GM23338 (cell line): ENCODE results near the gene STAMBPL1. TPM values are rescaled to one million over a fixed set of nuclear protein-coding genes. Genes with fewer than 3 reads are reported as not detected.

Experiments
- ATAC-seq: fragments of 200-7000 bp; cut with Tn5 transposase; 3 replicates; pipeline ENCODE4 v1.9.1; 2020
- DNase-seq: peaks from one replicate; pipeline ENCODE4 v3.0.0-alpha.2; 2015; ENCODE audit warnings: low spot score
- H2AFZ ChIP-seq: fragments of 200-600 bp; sonication (generic); 2 replicates; pipeline ENCODE4 v1.8.0; 2016; ENCODE audit warnings: antibody characterized with exemption, mild to moderate bottlenecking, moderate library complexity
- H3F3A ChIP-seq: fragments of 200-600 bp; sonication (generic); replicated peaks from 2 replicates; pipeline ENCODE4 v1.8.0; 2017; ENCODE audit warnings: antibody characterized with exemption, mixed run types, low read depth
- H3K27ac ChIP-seq: fragments of 200-600 bp; sonication (generic); 2 replicates; pipeline ENCODE4 v1.6.1; 2016; ENCODE audit warnings: low read depth
- H3K27me3 ChIP-seq: fragments of 200-600 bp; sonication (generic); 2 replicates; pipeline ENCODE4 v1.8.0; 2016; ENCODE audit warnings: mild to moderate bottlenecking, mixed run types, moderate library complexity; ENCODE audit not compliant: insufficient read depth
- H3K36me3 ChIP-seq: fragments of 200-600 bp; sonication (generic); 2 replicates; pipeline ENCODE4 v1.8.0; 2016; ENCODE audit warnings: mild to moderate bottlenecking; ENCODE audit not compliant: insufficient read depth
- H3K4me1 ChIP-seq: fragments of 200-600 bp; sonication (generic); 2 replicates; pipeline ENCODE4 v1.8.0; 2016; ENCODE audit warnings: mild to moderate bottlenecking, moderate library complexity; ENCODE audit not compliant: insufficient read depth
- H3K4me2 ChIP-seq: fragments of 200-600 bp; sonication (generic); 2 replicates; pipeline ENCODE4 v1.7.1; 2017; ENCODE audit warnings: mixed run types
- H3K4me3 ChIP-seq: fragments of 200-600 bp; sonication (generic); 2 replicates; pipeline ENCODE4 v1.6.1; 2016; ENCODE audit warnings: mixed run types
- H3K79me2 ChIP-seq: fragments of 200-600 bp; sonication (generic); replicated peaks from 2 replicates; pipeline ENCODE4 v1.8.0; 2017; ENCODE audit warnings: mild to moderate bottlenecking; ENCODE audit not compliant: insufficient read depth
- H3K9me2 ChIP-seq: fragments of 200-600 bp; sonication (generic); 2 replicates; pipeline ENCODE4 v1.8.0; 2017; ENCODE audit not compliant: insufficient read depth
- H4K20me1 ChIP-seq: fragments of 200-600 bp; sonication (generic); replicated peaks from 2 replicates; pipeline ENCODE4 v1.8.0; 2017; ENCODE audit warnings: mild to moderate bottlenecking; ENCODE audit not compliant: insufficient read depth
- H3K27ac Mint-ChIP-seq: 2 replicates; pipeline ENCODE4 v1.8.0; 2020; ENCODE audit warnings: inconsistent platforms, mild to moderate bottlenecking, moderate library complexity, mixed read lengths
- H3K27me3 Mint-ChIP-seq: 3 replicates; pipeline ENCODE4 v1.8.0; 2022; ENCODE audit warnings: low read depth, mild to moderate bottlenecking, moderate library complexity, mixed read lengths, inconsistent platforms; ENCODE audit not compliant: insufficient read depth, poor library complexity
- H3K36me3 Mint-ChIP-seq: 3 replicates; pipeline ENCODE4 v1.8.0; 2021; ENCODE audit warnings: low read depth, mild to moderate bottlenecking, inconsistent platforms, moderate library complexity, mixed read lengths
- H3K4me1 Mint-ChIP-seq: 3 replicates; pipeline ENCODE4 v1.8.0; 2020; ENCODE audit warnings: mild to moderate bottlenecking, inconsistent platforms, mixed read lengths
- H3K4me3 Mint-ChIP-seq: 3 replicates; pipeline ENCODE4 v1.8.0; 2021; ENCODE audit warnings: moderate library complexity, mild to moderate bottlenecking, inconsistent platforms, mixed read lengths
- H3K9me3 Mint-ChIP-seq: 3 replicates; pipeline ENCODE4 v1.8.0; 2020; ENCODE audit warnings: moderate library complexity, mild to moderate bottlenecking, inconsistent platforms, mixed read lengths
- CREB1 ChIP-seq: fragments of 250-450 bp; sonication (Bioruptor Pico); IDR thresholded peaks from 2 replicates; pipeline ENCODE4 v1.5.0; 2020; ENCODE audit warnings: low read depth, mild to moderate bottlenecking, moderate library complexity
- CTCF ChIP-seq, 2 experiments: fragments of 200-600 bp in 1 of 2; sonication (generic) in 1 of 2; conservative IDR thresholded peaks; 2 replicates each; pipeline versions ENCODE4 v1.5.1 to v1.6.1; 2016 to 2017; ENCODE audit warnings: antibody characterized with exemption in 2 of 2, low read depth in 2 of 2, mild to moderate bottlenecking in 2 of 2, moderate library complexity in 1 of 2
- ETS1 ChIP-seq: IDR thresholded peaks from 2 replicates; pipeline ENCODE4 v1.6.1; 2016; ENCODE audit warnings: antibody characterized with exemption
- EZH2 ChIP-seq: fragments of 200-600 bp; sonication (generic); IDR thresholded peaks from one replicate; pipeline ENCODE4 v1.8.0; 2017; ENCODE audit warnings: antibody characterized with exemption, mild to moderate bottlenecking, low read depth; ENCODE audit not compliant: unreplicated experiment
- EZH2phosphoT487 ChIP-seq: fragments of 200-600 bp; sonication (generic); IDR thresholded peaks from one replicate; pipeline ENCODE4 v1.8.1; 2018; ENCODE audit warnings: antibody characterized with exemption; ENCODE audit not compliant: unreplicated experiment
- JUNB ChIP-seq: IDR thresholded peaks from one replicate; pipeline ENCODE4 v1.6.1; 2016; ENCODE audit warnings: antibody characterized with exemption; ENCODE audit not compliant: unreplicated experiment
- NANOG ChIP-seq: IDR thresholded peaks from 2 replicates; pipeline ENCODE4 v1.6.1; 2016; ENCODE audit warnings: antibody characterized with exemption, borderline replicate concordance
- POLR2AphosphoS5 ChIP-seq: IDR thresholded peaks from 2 replicates; pipeline ENCODE4 v1.6.1; 2016; ENCODE audit warnings: antibody characterized with exemption, low read depth
- REST ChIP-seq: IDR thresholded peaks from one replicate; pipeline ENCODE4 v1.6.1; 2018; ENCODE audit warnings: antibody characterized with exemption; ENCODE audit not compliant: unreplicated experiment
- STAT1 ChIP-seq: IDR thresholded peaks from one replicate; pipeline ENCODE4 v1.6.1; 2016; ENCODE audit warnings: antibody characterized with exemption; ENCODE audit not compliant: unreplicated experiment
- ZNF114 ChIP-seq: fragments of 250-450 bp; sonication (Bioruptor Pico); IDR thresholded peaks from 2 replicates; pipeline ENCODE4 v1.5.0; 2020; ENCODE audit warnings: mild to moderate bottlenecking, moderate library complexity
- ZNF331 ChIP-seq: fragments of 250-450 bp; sonication (Bioruptor Pico); IDR thresholded peaks from 2 replicates; pipeline ENCODE4 v1.5.0; 2020; ENCODE audit warnings: low read depth, mild to moderate bottlenecking, moderate library complexity
- polyA plus RNA-seq: library from polyadenylated mRNA; unstranded; fragments of >200 nt; fragmentation: Nextera tagmentation; extraction: Ambion mirVana; gene quantifications from 2 replicates; pipeline ENCODE4 v1.2.1, GENCODE V29; 2016
- total RNA-seq: library from RNA; depleted of rRNA; stranded (reverse); fragments of >200 nt; shearing (Covaris generic); gene quantifications from 2 replicates; pipeline ENCODE4 v1.2.3, GENCODE V29; 2014

STAMBPL1 gene
- total and polyA plus RNA-seq, 2 experiments from 2014 or later: 2.5 to 11.5 TPM

- Histone ChIP-seq H3K79me2 (no peaks in the 10 kb centered on the region), H3K4me3 (no peak overlapping the region), H4K20me1 (no peaks in the 10 kb centered on the region), H3K27ac (no peak overlapping the region), H3K4me1 (peaks cover 7% of the 10 kb centered on the region), H3K4me2 (no peak overlapping the region), H3K9me2 (no peaks in the 10 kb centered on the region), H3F3A (no peaks in the 10 kb centered on the region), H2AFZ (no peak overlapping the region), H3K27me3 (no peaks in the 10 kb centered on the region), H3K36me3 (no peaks in the 10 kb centered on the region)
- no peak for TF ChIP-seq EZH2
- TF ChIP-seq JUNB: no peak
- no peak for TF ChIP-seq ZNF331 (CRISPR knock-in tag)
- no peak for TF ChIP-seq EZH2phosphoT487
- no peak for TF ChIP-seq REST
- TF ChIP-seq NANOG: no peak
- Mint-ChIP-seq H3K27me3 (peaks cover 2% of the 10 kb centered on the region), H3K36me3 (no peaks in the 10 kb centered on the region), H3K9me3 (no peaks in the 10 kb centered on the region), H3K4me1 (peaks cover 11% of the 10 kb centered on the region), H3K27ac (no peak overlapping the region), H3K4me3 (no peak overlapping the region)
- ATAC-seq (no peak), DNase-seq (no peak)
Observed at GRCh38 chr10:88857831-88858230, 22.2 kb upstream of the STAMBPL1 start.

GRCh38 chr10:88858491-88858890 lies 21.6 kb upstream of the STAMBPL1 start:
- peaks cover 7% of the 10 kb centered on the region for H3K4me1 Mint-ChIP-seq
- no peak overlapping the region for H3K27ac Mint-ChIP-seq
- Histone ChIP-seq H3K4me3 (no peak overlapping the region), H3K27me3 (no peaks in the 10 kb centered on the region), H3K79me2 (no peaks in the 10 kb centered on the region), H2AFZ (no peak overlapping the region), H3F3A (no peaks in the 10 kb centered on the region), H4K20me1 (no peaks in the 10 kb centered on the region), H3K36me3 (no peaks in the 10 kb centered on the region), H3K27ac (no peak overlapping the region), H3K4me1 (peaks cover 7% of the 10 kb centered on the region; the same call in 1 of the 2 replicates), H3K9me2 (no peaks in the 10 kb centered on the region), H3K4me2 (no peak overlapping the region)
- DNase-seq: no peak
- H3K27me3 Mint-ChIP-seq: peaks cover 2% of the 10 kb centered on the region
- no peak overlapping the region for H3K4me3 Mint-ChIP-seq
- no peaks in the 10 kb centered on the region for H3K36me3 Mint-ChIP-seq
- H3K9me3 Mint-ChIP-seq: no peaks in the 10 kb centered on the region
- no peak for ATAC-seq
- TF ChIP-seq JUNB (no peak), ZNF114 (no peak), STAT1 (no peak), CTCF (conservative IDR thresholded peaks at IDR 0.05; ENCODE audit: low read depth in 2 of 2) (no peak), CREB1 (CRISPR knock-in tag) (no peak), NANOG (no peak), ETS1 (no peak), POLR2AphosphoS5 (no peak), EZH2phosphoT487 (no peak), REST (no peak), EZH2 (no peak)
